GM18526 (cell line): Measurements from ENCODE around the gene LZTR1.

Source experiments
- POLR2A ChIP-seq: IDR thresholded peaks from 3 replicates; pipeline ENCODE4 v1.6.1; 2011; ENCODE audit not compliant: insufficient read length; ENCODE audit errors: extremely low read depth

The LZTR1 gene

GRCh38 chr22:21042978-21043859 lies 61.1 kb downstream of the LZTR1 start:
- TF ChIP-seq POLR2A = no peak

GRCh38 chr22:21043860-21044535 lies 61.9 kb downstream of the LZTR1 start:
- TF ChIP-seq POLR2A = no peak

GRCh38 chr22:21044931-21045584 lies 63.0 kb downstream of the LZTR1 start:
- no peak for TF ChIP-seq POLR2A

- TF ChIP-seq POLR2A = no peak
Measured at GRCh38 chr22:21045585-21046294, 63.6 kb downstream of the LZTR1 start, which contains the start of gene LRRC74B. LRRC74B (plus strand) TSS chr22:21045946; CDS start chr22:21045987, 41 bp downstream.

- no peak for TF ChIP-seq POLR2A
Measured at GRCh38 chr22:21047035-21047661, 65.1 kb downstream of the LZTR1 start.

- TF ChIP-seq POLR2A = no peak
Measured at GRCh38 chr22:21047730-21048129, 65.6 kb downstream of the LZTR1 start.
